ENCODE results near the gene UGT1A8.

DNA sequence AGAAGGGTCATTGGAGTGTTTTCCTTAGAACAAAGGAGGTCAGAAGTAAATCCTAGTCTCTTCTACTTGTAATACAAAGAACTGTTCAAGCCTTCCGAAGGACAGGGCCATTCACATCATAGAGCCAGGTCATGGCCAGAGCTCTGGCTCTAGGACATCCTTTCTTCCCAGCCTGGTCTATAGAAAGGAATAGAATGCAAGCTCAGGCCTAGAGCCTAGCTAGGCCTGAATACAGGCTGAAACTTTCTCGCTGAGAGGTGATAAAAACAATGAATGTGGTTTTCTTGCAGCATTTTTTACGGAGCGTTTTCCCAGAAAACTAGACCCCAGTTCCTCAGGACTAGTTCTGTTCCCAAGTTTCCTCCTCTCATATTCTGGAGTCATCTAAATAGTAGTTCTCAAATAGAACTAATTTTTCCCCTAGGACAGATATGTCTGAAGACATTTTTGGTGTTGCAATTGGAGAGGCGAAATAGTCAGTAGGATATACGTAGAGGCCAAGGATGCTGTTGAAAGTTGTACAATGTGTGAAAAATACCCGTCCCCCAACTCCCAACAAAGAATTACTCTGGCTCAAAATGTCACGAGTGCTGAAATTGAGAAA, 82.1 kb downstream of the UGT1A8 start:
- TF ChIP-seq, protein P1, sequence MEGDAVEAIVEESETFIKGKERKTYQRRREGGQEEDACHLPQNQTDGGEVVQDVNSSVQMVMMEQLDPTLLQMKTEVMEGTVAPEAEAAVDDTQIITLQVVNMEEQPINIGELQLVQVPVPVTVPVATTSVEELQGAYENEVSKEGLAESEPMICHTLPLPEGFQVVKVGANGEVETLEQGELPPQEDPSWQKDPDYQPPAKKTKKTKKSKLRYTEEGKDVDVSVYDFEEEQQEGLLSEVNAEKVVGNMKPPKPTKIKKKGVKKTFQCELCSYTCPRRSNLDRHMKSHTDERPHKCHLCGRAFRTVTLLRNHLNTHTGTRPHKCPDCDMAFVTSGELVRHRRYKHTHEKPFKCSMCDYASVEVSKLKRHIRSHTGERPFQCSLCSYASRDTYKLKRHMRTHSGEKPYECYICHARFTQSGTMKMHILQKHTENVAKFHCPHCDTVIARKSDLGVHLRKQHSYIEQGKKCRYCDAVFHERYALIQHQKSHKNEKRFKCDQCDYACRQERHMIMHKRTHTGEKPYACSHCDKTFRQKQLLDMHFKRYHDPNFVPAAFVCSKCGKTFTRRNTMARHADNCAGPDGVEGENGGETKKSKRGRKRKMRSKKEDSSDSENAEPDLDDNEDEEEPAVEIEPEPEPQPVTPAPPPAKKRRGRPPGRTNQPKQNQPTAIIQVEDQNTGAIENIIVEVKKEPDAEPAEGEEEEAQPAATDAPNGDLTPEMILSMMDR (IDR thresholded peaks at IDR 0.05): no peak
- TF ChIP-seq, protein P2, sequence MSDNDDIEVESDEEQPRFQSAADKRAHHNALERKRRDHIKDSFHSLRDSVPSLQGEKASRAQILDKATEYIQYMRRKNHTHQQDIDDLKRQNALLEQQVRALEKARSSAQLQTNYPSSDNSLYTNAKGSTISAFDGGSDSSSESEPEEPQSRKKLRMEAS (IDR thresholded peaks at IDR 0.05): no peak
- TF ChIP-seq MYC (IDR thresholded peaks at IDR 0.05; ENCODE audit: borderline replicate concordance, low read length) (no peak), TP53 (CRISPR knock-in tag; IDR thresholded peaks at IDR 0.05) (no peak), POLR2A (IDR thresholded peaks at IDR 0.05; ENCODE audit: low read length) (no peak), RAD21 (conservative IDR thresholded peaks at IDR 0.05 in 1 of 2, IDR thresholded peaks at IDR 0.05 in 1 of 2) (no peak), JUNB (IDR thresholded peaks at IDR 0.05) (no peak), EP300 (IDR thresholded peaks at IDR 0.05) (no peak), HDAC2 (IDR thresholded peaks at IDR 0.05) (no peak)
- TF ChIP-seq, protein P3, sequence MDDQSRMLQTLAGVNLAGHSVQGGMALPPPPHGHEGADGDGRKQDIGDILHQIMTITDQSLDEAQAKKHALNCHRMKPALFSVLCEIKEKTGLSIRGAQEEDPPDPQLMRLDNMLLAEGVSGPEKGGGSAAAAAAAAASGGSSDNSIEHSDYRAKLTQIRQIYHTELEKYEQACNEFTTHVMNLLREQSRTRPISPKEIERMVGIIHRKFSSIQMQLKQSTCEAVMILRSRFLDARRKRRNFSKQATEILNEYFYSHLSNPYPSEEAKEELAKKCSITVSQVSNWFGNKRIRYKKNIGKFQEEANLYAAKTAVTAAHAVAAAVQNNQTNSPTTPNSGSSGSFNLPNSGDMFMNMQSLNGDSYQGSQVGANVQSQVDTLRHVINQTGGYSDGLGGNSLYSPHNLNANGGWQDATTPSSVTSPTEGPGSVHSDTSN (IDR thresholded peaks at IDR 0.05): no peak
- TF ChIP-seq, protein P4, sequence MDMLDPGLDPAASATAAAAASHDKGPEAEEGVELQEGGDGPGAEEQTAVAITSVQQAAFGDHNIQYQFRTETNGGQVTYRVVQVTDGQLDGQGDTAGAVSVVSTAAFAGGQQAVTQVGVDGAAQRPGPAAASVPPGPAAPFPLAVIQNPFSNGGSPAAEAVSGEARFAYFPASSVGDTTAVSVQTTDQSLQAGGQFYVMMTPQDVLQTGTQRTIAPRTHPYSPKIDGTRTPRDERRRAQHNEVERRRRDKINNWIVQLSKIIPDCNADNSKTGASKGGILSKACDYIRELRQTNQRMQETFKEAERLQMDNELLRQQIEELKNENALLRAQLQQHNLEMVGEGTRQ (IDR thresholded peaks at IDR 0.05): no peak
- TF ChIP-seq, protein P5, sequence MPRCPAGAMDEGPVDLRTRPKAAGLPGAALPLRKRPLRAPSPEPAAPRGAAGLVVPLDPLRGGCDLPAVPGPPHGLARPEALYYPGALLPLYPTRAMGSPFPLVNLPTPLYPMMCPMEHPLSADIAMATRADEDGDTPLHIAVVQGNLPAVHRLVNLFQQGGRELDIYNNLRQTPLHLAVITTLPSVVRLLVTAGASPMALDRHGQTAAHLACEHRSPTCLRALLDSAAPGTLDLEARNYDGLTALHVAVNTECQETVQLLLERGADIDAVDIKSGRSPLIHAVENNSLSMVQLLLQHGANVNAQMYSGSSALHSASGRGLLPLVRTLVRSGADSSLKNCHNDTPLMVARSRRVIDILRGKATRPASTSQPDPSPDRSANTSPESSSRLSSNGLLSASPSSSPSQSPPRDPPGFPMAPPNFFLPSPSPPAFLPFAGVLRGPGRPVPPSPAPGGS (IDR thresholded peaks at IDR 0.05): no peak

All from A549 (cell line).